Amniotic epithelial cell (primary cell): ENCODE measurements around the gene NELL1.
"Not testable (repeated sequence)": the region's sequence is repeated elsewhere in the genome, so short reads cannot be mapped to it uniquely, and the experiment has no call there.

Source experiments
- DNase-seq: peaks from one replicate; pipeline ENCODE4 v3.0.0-alpha.2; 2010; ENCODE audit warnings: low read depth

NELL1 gene

GRCh38 chr11:21205205-21205604 lies 535.8 kb downstream of the NELL1 start:
- no peak for DNase-seq

GRCh38 chr11:21225860-21226259 lies 556.5 kb downstream of the NELL1 start:
- DNase-seq, result no peak

- DNase-seq, result no peak
These were observed 559.8 kb downstream of the NELL1 start for GRCh38 chr11:21229224-21229623.

GRCh38 chr11:21250196-21250595 lies 580.8 kb downstream of the NELL1 start:
- DNase-seq, result no peak

GRCh38 chr11:21254055-21254454 lies 584.7 kb downstream of the NELL1 start:
- no peak for DNase-seq

- no peak for DNase-seq
These were observed 585.4 kb downstream of the NELL1 start for GRCh38 chr11:21254790-21255189.

- no peak for DNase-seq
These were observed 588.1 kb downstream of the NELL1 start for GRCh38 chr11:21257461-21257860.

GRCh38 chr11:21258414-21258813 lies 589.0 kb downstream of the NELL1 start:
- no peak for DNase-seq

- no peak for DNase-seq
These were observed 590.7 kb downstream of the NELL1 start for GRCh38 chr11:21260101-21260500.

- no peak for DNase-seq
These were observed 593.6 kb downstream of the NELL1 start for GRCh38 chr11:21262992-21263391.

- DNase-seq, result no peak
These were observed 594.7 kb downstream of the NELL1 start for GRCh38 chr11:21264125-21264524.

GRCh38 chr11:21268036-21268435 lies 598.6 kb downstream of the NELL1 start:
- DNase-seq, result no peak

- not testable (repeated sequence) for DNase-seq
These were observed 602.8 kb downstream of the NELL1 start for GRCh38 chr11:21272139-21272538.

- DNase-seq, result no peak
These were observed 609.5 kb downstream of the NELL1 start for GRCh38 chr11:21278840-21279239.

- no peak for DNase-seq
These were observed 615.7 kb downstream of the NELL1 start for GRCh38 chr11:21285104-21285503.

- no peak for DNase-seq
These were observed 620.3 kb downstream of the NELL1 start for GRCh38 chr11:21289686-21290085.

GRCh38 chr11:21295508-21295907 lies 626.1 kb downstream of the NELL1 start:
- no peak for DNase-seq

GRCh38 chr11:21301981-21302380 lies 632.6 kb downstream of the NELL1 start:
- no peak for DNase-seq

- no peak for DNase-seq
These were observed 637.5 kb downstream of the NELL1 start for GRCh38 chr11:21306739-21307358.

GRCh38 chr11:21307874-21308273 lies 638.5 kb downstream of the NELL1 start:
- DNase-seq, result no peak

- no peak for DNase-seq
These were observed 647.2 kb downstream of the NELL1 start for GRCh38 chr11:21316591-21316990.

- no peak for DNase-seq
These were observed 651.7 kb downstream of the NELL1 start for GRCh38 chr11:21321072-21321471.

- no peak for DNase-seq
These were observed 652.1 kb downstream of the NELL1 start for GRCh38 chr11:21321530-21321929.

- no peak for DNase-seq
These were observed 654.2 kb downstream of the NELL1 start for GRCh38 chr11:21323617-21324016.

- no peak for DNase-seq
These were observed 673.8 kb downstream of the NELL1 start for GRCh38 chr11:21343204-21343603.
